ENCODE data around the gene MDGA2. TPM values are rescaled to one million over a fixed set of nuclear protein-coding genes. Genes with fewer than 3 reads are reported as not detected.

Gene MDGA2
- total and polyA plus RNA-seq, 9 of the 15 experiments (the other 6 are each of a cell fraction or from before 2014, with no cell fraction given), result 0.01 to 0.18 (median 0.03) TPM; not detected in 5

GRCh38 chr14:46902837-46903236 lies 772.6 kb downstream of the MDGA2 start:
- DNase-seq (ENCODE audit: extremely low read depth in 1 of 4, low spot score in 3 of 4), result no peak
- no peaks in the 10 kb centered on the region for H4K20me1 ChIP-seq (replicated peaks; ENCODE audit: control insufficient read depth, insufficient read depth, low read length)
- no TSS peak for BruUV-seq (replicated peaks)

More at GRCh38 chr14:46902837-46903236, 772.6 kb downstream of the MDGA2 start:
- H3K79me2 ChIP-seq (ENCODE audit: control insufficient read depth, insufficient read depth, low read length), result no peaks in the 10 kb centered on the region
- no peaks in the 10 kb centered on the region for H3K4me1 ChIP-seq (replicated peaks in 1 of 2; ENCODE audit: control insufficient read depth in 2 of 2, insufficient read depth in 2 of 2, low read length in 2 of 2)
- FAIRE-seq, result no peak
- H3K9me1 ChIP-seq (ENCODE audit: control insufficient read depth, insufficient read depth, low read length), result no peaks in the 10 kb centered on the region
- no peak overlapping the region for H3K4me3 ChIP-seq
- H3K27ac ChIP-seq (ENCODE audit: extremely low read depth, low read depth, low read length), result no peak overlapping the region
- no peaks in the 10 kb centered on the region for H3K36me3 ChIP-seq (ENCODE audit: control insufficient read depth, insufficient read depth, low read length)
- H2AFZ ChIP-seq (ENCODE audit: low read depth, low read length), result no peak overlapping the region
- H3K9me3 ChIP-seq (replicated peaks; ENCODE audit: control insufficient read depth, insufficient read depth, low read depth, low read length), result no peaks in the 10 kb centered on the region
- no peak for TF ChIP-seq C11orf30 (IDR thresholded peaks at IDR 0.05; ENCODE audit: low read depth)
- TF ChIP-seq CREB3L1 (IDR thresholded peaks at IDR 0.05; ENCODE audit: borderline replicate concordance, low read depth), result no peak
- no peak for TF ChIP-seq ZNF280A (IDR thresholded peaks at IDR 0.05; ENCODE audit: low read depth, partially characterized antibody)
- TF ChIP-seq RFX1 (IDR thresholded peaks at IDR 0.05), result no peak
- no peak for TF ChIP-seq TRIM24 (IDR thresholded peaks at IDR 0.05)
- TF ChIP-seq CREBBP (IDR thresholded peaks at IDR 0.05; ENCODE audit: low read depth, low read length), result no peak
- no peak for TF ChIP-seq PPARD (CRISPR knock-in tag; IDR thresholded peaks at IDR 0.05)
- no peak for TF ChIP-seq CHD4 (IDR thresholded peaks at IDR 0.05; ENCODE audit: insufficient read depth, insufficient replicate concordance, low read depth, low read length, poor library complexity, severe bottlenecking)
- TF ChIP-seq ZKSCAN3 (CRISPR knock-in tag; IDR thresholded peaks at IDR 0.05), result no peak
- intact Hi-C loops (cut with micrococcal nuclease), result no loop called here
- ChIA-PET CTCF (ENCODE audit: low intra/inter-chr PET ratio) (no interaction called here), POLR2A (no interaction called here)
- no peak overlapping the region for H3K4me2 ChIP-seq (ENCODE audit: insufficient read depth, low read length)
- H3K9ac ChIP-seq (ENCODE audit: insufficient read depth in 1 of 2, low read depth in 2 of 2, low read length in 2 of 2), result no peak overlapping the region
- no peak for ATAC-seq
- no peaks in the 10 kb centered on the region for H3K27me3 ChIP-seq (ENCODE audit: control insufficient read depth in 2 of 2, insufficient read depth in 2 of 2, low read length in 2 of 2)
- in situ Hi-C loops (cut with MboI), result no loop called here
- WGBS (ENCODE audit: insufficient coverage, low coverage, missing lambda C conversion rate), result 10% methylated on average over 2 of the region's 6 CpGs

Measured in K562 (cell line).